ENCODE results near the gene MACROD2.

Gene MACROD2

GRCh38 chr20:14553774-14554534 lies 558.6 kb downstream of the MACROD2 start:
- no peak for DNase-seq

- no peak for DNase-seq
Measured at GRCh38 chr20:14555676-14556075, 560.4 kb downstream of the MACROD2 start.

- no peak for DNase-seq
Measured at GRCh38 chr20:14556206-14556605, 560.9 kb downstream of the MACROD2 start.

- DNase-seq, result no peak
Measured at GRCh38 chr20:14559612-14560011, 564.3 kb downstream of the MACROD2 start.

GRCh38 chr20:14561741-14562221 lies 566.5 kb downstream of the MACROD2 start:
- no peak for DNase-seq

- no peak for DNase-seq
Measured at GRCh38 chr20:14562981-14563380, 567.7 kb downstream of the MACROD2 start.

GRCh38 chr20:14566505-14566904 lies 571.2 kb downstream of the MACROD2 start:
- DNase-seq, result no peak

GRCh38 chr20:14568225-14568624 lies 572.9 kb downstream of the MACROD2 start:
- no peak for DNase-seq

- no peak for DNase-seq
Measured at GRCh38 chr20:14568701-14569100, 573.4 kb downstream of the MACROD2 start.

- no peak for DNase-seq
Measured at GRCh38 chr20:14569641-14570040, 574.3 kb downstream of the MACROD2 start.

GRCh38 chr20:14570811-14571210 lies 575.5 kb downstream of the MACROD2 start:
- no peak for DNase-seq

- no peak for DNase-seq
Measured at GRCh38 chr20:14573676-14574075, 578.4 kb downstream of the MACROD2 start.

GRCh38 chr20:14576196-14576877 lies 581.0 kb downstream of the MACROD2 start:
- no peak for DNase-seq

GRCh38 chr20:14580418-14581074 lies 585.2 kb downstream of the MACROD2 start:
- DNase-seq, result no peak

GRCh38 chr20:14581731-14582130 lies 586.4 kb downstream of the MACROD2 start:
- DNase-seq, result no peak

- no peak for DNase-seq
Measured at GRCh38 chr20:14582855-14583254, 587.5 kb downstream of the MACROD2 start.

- DNase-seq, result no peak
Measured at GRCh38 chr20:14583413-14583812, 588.1 kb downstream of the MACROD2 start.

GRCh38 chr20:14589383-14589782 lies 594.1 kb downstream of the MACROD2 start:
- no peak for DNase-seq

- DNase-seq, result no peak
Measured at GRCh38 chr20:14595051-14595450, 599.7 kb downstream of the MACROD2 start.

GRCh38 chr20:14597206-14597715 lies 601.9 kb downstream of the MACROD2 start:
- no peak for DNase-seq

GRCh38 chr20:14599613-14600012 lies 604.3 kb downstream of the MACROD2 start:
- no peak for DNase-seq

GRCh38 chr20:14600527-14600926 lies 605.2 kb downstream of the MACROD2 start:
- DNase-seq, result no peak

GRCh38 chr20:14604143-14604542 lies 608.8 kb downstream of the MACROD2 start:
- DNase-seq, result no peak

Measured in suppressor macrophage treated with lipopolysaccharide for 1 hour (primary cell).